ENCODE results near the gene PDCL2. TPM values are rescaled to one million over a fixed set of nuclear protein-coding genes. Genes with fewer than 3 reads are reported as not detected.
A peak's percentile ranks its signal among the peaks of the same experiment; 100 is the strongest.

PDCL2 gene
- total RNA-seq, 2 donors from 2014 or later: not detected

DNA sequence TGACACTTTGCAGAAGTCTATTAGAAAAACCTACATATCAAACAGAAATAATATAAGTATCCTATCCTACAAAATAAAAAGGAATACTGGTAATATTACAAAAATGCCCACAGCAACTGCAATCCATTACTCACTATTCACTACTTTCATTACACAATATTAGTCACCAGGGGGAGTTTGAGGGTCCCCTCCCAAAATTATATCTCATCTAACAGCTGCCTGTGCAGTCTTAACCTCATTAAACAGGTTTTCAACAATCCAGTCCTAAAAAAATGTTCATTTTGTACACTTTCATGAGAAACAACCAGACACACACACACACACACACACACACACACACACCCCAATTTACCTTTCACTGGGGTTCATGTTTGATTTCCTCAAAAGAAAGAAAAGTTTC, 48.2 kb downstream of the PDCL2 start:
- Mint-ChIP-seq H3K36me3 (no peaks in the 10 kb centered on the region), H3K9me3 (no peaks in the 10 kb centered on the region), H3K4me1 (ENCODE audit: low read depth in 2 of 2) (peaks cover 15 to 16% of the 10 kb centered on the region in 2 donors), H3K27ac (peak overlapping the region in 1 of 2 donors; percentile 11), H3K27me3 (no peaks in the 10 kb centered on the region), H3K4me3 (no peak overlapping the region)
- DNase-seq (ENCODE audit: low spot score) (no peak), ATAC-seq (no peak)

- DNase-seq (ENCODE audit: low spot score) (no peak), ATAC-seq (no peak)
- Mint-ChIP-seq H3K9me3 (no peaks in the 10 kb centered on the region), H3K36me3 (no peaks in the 10 kb centered on the region), H3K27ac (no peak overlapping the region), H3K27me3 (no peaks in the 10 kb centered on the region), H3K4me1 (ENCODE audit: low read depth in 2 of 2) (peaks cover 17 to 23% of the 10 kb centered on the region in 2 donors), H3K4me3 (no peak overlapping the region)
Observed at GRCh38 chr4:55540271-55540670, 51.8 kb downstream of the PDCL2 start.

GRCh38 chr4:55539658-55540057, 52.4 kb downstream of the PDCL2 start:
- Mint-ChIP-seq H3K27me3 (no peaks in the 10 kb centered on the region), H3K27ac (no peak overlapping the region), H3K4me3 (no peak overlapping the region), H3K9me3 (no peaks in the 10 kb centered on the region), H3K4me1 (ENCODE audit: low read depth in 2 of 2) (peaks cover 16 to 19% of the 10 kb centered on the region in 2 donors), H3K36me3 (no peaks in the 10 kb centered on the region)
- ATAC-seq (no peak), DNase-seq (ENCODE audit: low spot score) (no peak)

- Mint-ChIP-seq H3K4me1 (ENCODE audit: low read depth in 2 of 2) (peaks cover 12 to 13% of the 10 kb centered on the region in 2 donors), H3K9me3 (no peaks in the 10 kb centered on the region), H3K27me3 (no peaks in the 10 kb centered on the region), H3K27ac (no peak overlapping the region), H3K36me3 (no peaks in the 10 kb centered on the region), H3K4me3 (no peak overlapping the region)
- DNase-seq (ENCODE audit: low spot score) (no peak), ATAC-seq (no peak)
Observed at GRCh38 chr4:55538531-55538930, 53.5 kb downstream of the PDCL2 start.

GRCh38 chr4:55534306-55534705, 57.7 kb downstream of the PDCL2 start:
- no peak overlapping the region for H3K27ac Mint-ChIP-seq
- ATAC-seq (no peak), DNase-seq (ENCODE audit: low spot score) (no peak)
- H3K27me3 Mint-ChIP-seq: no peaks in the 10 kb centered on the region
- no peak overlapping the region for H3K4me3 Mint-ChIP-seq
- H3K4me1 Mint-ChIP-seq (ENCODE audit: low read depth in 2 of 2): peaks cover 13 to 16% of the 10 kb centered on the region in 2 donors
- H3K36me3 Mint-ChIP-seq: peaks cover 4% of the 10 kb centered on the region
- no peaks in the 10 kb centered on the region for H3K9me3 Mint-ChIP-seq

- peaks cover 7 to 17% of the 10 kb centered on the region in 2 donors for H3K4me1 Mint-ChIP-seq (ENCODE audit: low read depth in 2 of 2)
- peaks cover 4% of the 10 kb centered on the region for H3K36me3 Mint-ChIP-seq
- DNase-seq (ENCODE audit: low spot score) (no peak), ATAC-seq (no peak)
- H3K9me3 Mint-ChIP-seq: no peaks in the 10 kb centered on the region
- H3K27me3 Mint-ChIP-seq: no peaks in the 10 kb centered on the region
- no peak overlapping the region for H3K4me3 Mint-ChIP-seq
- no peak overlapping the region for H3K27ac Mint-ChIP-seq
Observed at GRCh38 chr4:55530691-55531090, 61.4 kb downstream of the PDCL2 start.

DNA sequence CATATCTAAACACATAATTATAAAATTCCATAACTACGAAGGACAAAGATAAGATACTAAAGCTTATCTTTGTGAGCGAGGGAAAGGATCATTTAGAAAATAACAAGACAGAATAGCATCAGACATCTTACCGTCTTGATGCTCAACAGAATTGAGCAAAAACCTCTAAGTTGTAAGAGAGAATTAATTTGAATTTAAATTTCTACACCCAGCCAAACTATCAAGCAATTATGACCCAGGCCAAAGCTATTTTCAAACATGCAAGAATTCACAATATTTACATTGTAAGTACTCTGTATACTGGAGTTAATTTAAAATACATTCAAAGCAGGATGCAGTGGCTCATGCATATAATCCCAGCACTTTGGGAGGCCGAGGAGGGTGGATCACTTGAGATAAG, 61.9 kb downstream of the PDCL2 start:
- Mint-ChIP-seq H3K9me3 (no peaks in the 10 kb centered on the region), H3K4me1 (ENCODE audit: low read depth in 2 of 2) (peaks cover 7 to 17% of the 10 kb centered on the region in 2 donors), H3K27ac (no peak overlapping the region), H3K36me3 (peaks cover 4% of the 10 kb centered on the region), H3K4me3 (no peak overlapping the region), H3K27me3 (no peaks in the 10 kb centered on the region)
- DNase-seq (ENCODE audit: low spot score) (no peak), ATAC-seq (no peak)

GRCh38 chr4:55528491-55528890, 63.6 kb downstream of the PDCL2 start:
- Mint-ChIP-seq H3K4me1 (ENCODE audit: low read depth in 2 of 2) (peaks cover 7 to 13% of the 10 kb centered on the region in 2 donors), H3K27ac (no peak overlapping the region), H3K27me3 (no peaks in the 10 kb centered on the region), H3K4me3 (no peak overlapping the region), H3K9me3 (no peaks in the 10 kb centered on the region), H3K36me3 (peaks cover 4% of the 10 kb centered on the region)
- DNase-seq (ENCODE audit: low spot score) (no peak), ATAC-seq (no peak)

DNA sequence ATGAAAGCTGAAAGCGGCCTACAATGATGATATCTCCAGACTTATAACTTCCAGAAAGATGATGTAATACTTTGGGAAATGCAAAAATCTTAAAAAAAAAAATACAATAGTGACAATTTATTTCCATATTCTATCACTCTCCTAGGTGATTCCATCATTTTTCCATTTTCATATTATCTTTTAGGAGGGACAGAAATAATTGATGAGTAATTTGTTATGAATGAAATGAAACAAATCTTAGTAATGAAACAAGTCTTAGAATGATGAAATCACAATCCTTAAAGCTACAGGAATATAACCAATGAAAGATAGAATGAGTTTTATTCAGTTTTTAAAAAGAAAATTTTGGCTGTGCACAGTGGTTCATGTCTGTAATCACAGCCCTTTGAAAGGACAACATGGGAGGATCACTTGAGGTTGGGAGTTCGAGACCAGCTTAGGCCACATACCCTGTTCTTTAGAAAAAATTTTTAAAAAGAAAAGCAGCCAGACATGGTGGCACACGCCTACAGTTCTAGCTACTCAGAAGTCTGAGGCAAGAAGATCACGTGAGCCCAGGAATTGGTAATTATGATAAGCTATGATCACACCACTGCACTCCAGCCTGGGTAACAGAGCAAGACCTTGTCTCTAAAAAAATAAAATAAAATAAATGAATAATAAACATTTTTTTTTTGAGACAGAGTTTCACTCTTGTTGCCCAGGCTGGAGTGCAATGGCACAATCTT, 67.0 kb downstream of the PDCL2 start:
- Mint-ChIP-seq H3K4me1 (ENCODE audit: low read depth in 2 of 2) (peaks cover 12% of the 10 kb centered on the region in 2 donors), H3K36me3 (no peaks in the 10 kb centered on the region), H3K27me3 (no peaks in the 10 kb centered on the region), H3K4me3 (no peak overlapping the region), H3K9me3 (no peaks in the 10 kb centered on the region), H3K27ac (no peak overlapping the region)
- no peak for ATAC-seq
- DNase-seq (ENCODE audit: low spot score): no peak

- H3K4me3 Mint-ChIP-seq: no peak overlapping the region
Observed at GRCh38 chr4:55518442-55518841, 73.6 kb downstream of the PDCL2 start.

GRCh38 chr4:55517526-55518229, 74.4 kb downstream of the PDCL2 start:
- DNase-seq (ENCODE audit: low spot score) (no peak), ATAC-seq (peak in 1 of 2 donors; percentile 56)
- no peaks in the 10 kb centered on the region for H3K36me3 Mint-ChIP-seq
- peak overlapping the region; percentile 59 for H3K4me3 Mint-ChIP-seq
- no peaks in the 10 kb centered on the region for H3K27me3 Mint-ChIP-seq
- H3K4me1 Mint-ChIP-seq (ENCODE audit: low read depth in 2 of 2): peaks cover 11 to 12% of the 10 kb centered on the region in 2 donors
- peak overlapping the region in 1 of 2 donors; percentile 5 for H3K27ac Mint-ChIP-seq
- H3K9me3 Mint-ChIP-seq: no peaks in the 10 kb centered on the region

More at GRCh38 chr4:55518442-55518841, 73.6 kb downstream of the PDCL2 start:
- no peak for ATAC-seq
- H3K9me3 Mint-ChIP-seq: no peaks in the 10 kb centered on the region
- no peaks in the 10 kb centered on the region for H3K36me3 Mint-ChIP-seq
- H3K27ac Mint-ChIP-seq: peak overlapping the region in 1 of 2 donors; percentile 5
- H3K27me3 Mint-ChIP-seq: no peaks in the 10 kb centered on the region
- H3K4me1 Mint-ChIP-seq (ENCODE audit: low read depth in 2 of 2): peaks cover 12 to 13% of the 10 kb centered on the region in 2 donors
- DNase-seq (ENCODE audit: low spot score): no peak

DNA sequence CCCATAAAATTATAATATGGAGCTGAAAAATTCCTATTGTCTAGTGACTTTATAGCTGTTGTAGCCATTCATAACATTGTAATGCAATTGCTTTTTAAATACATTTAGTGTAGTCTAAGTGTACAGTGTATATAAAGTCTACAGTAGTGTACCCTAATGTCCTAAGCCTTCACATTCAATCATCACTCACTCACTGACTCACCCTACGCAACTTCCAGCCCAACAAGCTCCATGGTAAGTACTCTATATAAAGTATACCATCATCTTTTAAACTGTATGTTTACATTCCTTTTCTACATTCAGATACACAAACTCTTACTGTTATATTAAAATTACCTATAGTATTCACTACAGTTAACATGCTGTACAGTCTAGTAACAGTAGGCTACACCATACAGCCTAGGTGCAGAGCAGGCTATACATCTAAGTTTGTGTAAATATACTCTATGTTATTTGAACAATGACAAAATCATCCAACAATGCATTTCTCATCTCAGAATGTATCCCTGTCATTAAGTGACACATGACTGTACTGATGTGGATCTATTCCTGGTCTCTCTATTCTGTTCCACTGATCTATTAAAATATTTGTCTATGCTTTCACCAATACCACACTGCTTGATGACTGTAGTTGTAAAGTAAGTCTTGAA, 79.0 kb downstream of the PDCL2 start:
- H3K4me1 Mint-ChIP-seq (ENCODE audit: low read depth in 2 of 2): peaks cover 18 to 22% of the 10 kb centered on the region in 2 donors
- H3K27me3 Mint-ChIP-seq: no peaks in the 10 kb centered on the region
- H3K27ac Mint-ChIP-seq: no peak overlapping the region
- H3K9me3 Mint-ChIP-seq: no peaks in the 10 kb centered on the region
- no peak for ATAC-seq
- H3K4me3 Mint-ChIP-seq: no peak overlapping the region
- no peak for DNase-seq (ENCODE audit: low spot score)
- H3K36me3 Mint-ChIP-seq: no peaks in the 10 kb centered on the region

DNA sequence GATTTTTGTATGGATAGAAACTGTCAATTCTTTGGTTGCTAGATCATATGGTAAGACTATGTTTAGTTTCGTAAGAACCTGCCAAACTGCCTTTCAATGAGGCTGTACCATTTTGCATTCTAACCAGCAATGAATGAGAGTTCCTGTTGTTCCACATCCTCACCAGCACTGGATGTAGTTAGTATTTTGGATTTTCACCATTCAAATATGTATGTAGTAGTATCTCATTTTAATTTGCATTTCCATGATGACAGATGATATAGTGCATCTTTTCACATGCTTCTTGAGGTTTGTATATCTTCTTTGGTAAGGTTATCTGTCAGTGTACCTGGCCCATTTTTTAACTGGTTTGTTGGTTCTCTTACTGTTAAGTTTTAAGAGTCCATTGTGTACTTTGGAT, 80.0 kb downstream of the PDCL2 start:
- Mint-ChIP-seq H3K4me1 (ENCODE audit: low read depth in 2 of 2) (peaks cover 12 to 19% of the 10 kb centered on the region in 2 donors), H3K36me3 (no peaks in the 10 kb centered on the region), H3K27me3 (no peaks in the 10 kb centered on the region), H3K4me3 (no peak overlapping the region), H3K27ac (no peak overlapping the region), H3K9me3 (no peaks in the 10 kb centered on the region)
- ATAC-seq: no peak
- no peak for DNase-seq (ENCODE audit: low spot score)

DNA sequence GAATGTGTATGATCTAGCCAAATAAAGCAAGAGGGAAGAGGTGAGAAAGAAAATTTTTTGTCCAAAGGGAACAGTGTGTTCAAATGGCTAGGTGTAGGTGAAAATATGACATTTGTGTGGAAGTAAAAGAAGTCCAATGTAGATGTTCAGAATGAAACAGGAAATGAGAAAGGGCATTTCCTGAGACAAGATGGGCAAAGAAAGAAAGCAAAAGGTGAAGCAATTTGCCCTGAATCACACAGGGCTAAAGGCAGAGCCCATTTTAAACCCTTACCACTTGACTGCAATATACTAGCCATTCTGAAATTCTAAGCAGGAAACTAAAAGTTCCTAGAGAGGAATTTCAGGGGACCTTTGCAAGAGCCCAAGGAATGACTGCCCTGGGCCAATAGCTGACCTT, 81.4 kb downstream of the PDCL2 start:
- no peak for DNase-seq (ENCODE audit: low spot score)
- no peaks in the 10 kb centered on the region for H3K36me3 Mint-ChIP-seq
- ATAC-seq: peak in 1 of 2 donors; percentile 52
- no peak overlapping the region for H3K27ac Mint-ChIP-seq
- H3K4me3 Mint-ChIP-seq: peak overlapping the region; percentile 26
- peaks cover 12 to 16% of the 10 kb centered on the region in 2 donors for H3K4me1 Mint-ChIP-seq (ENCODE audit: low read depth in 2 of 2)
- H3K27me3 Mint-ChIP-seq: no peaks in the 10 kb centered on the region
- H3K9me3 Mint-ChIP-seq: no peaks in the 10 kb centered on the region

Data from natural killer cell treated with Interleukin-12 subunit alpha and Interleukin-12 subunit beta and Interleukin-15 and Interleukin-18, amount 100 ng/mL, for 72 hours (primary cell).